Mesothelial cell of epicardium (in vitro differentiated cells): Measurements from ENCODE around the gene DNAJC27. TPM values are rescaled to one million over a fixed set of nuclear protein-coding genes. Genes with fewer than 3 reads are reported as not detected.

Source experiments
- DNase-seq, 2 experiments: peaks; one replicate each; pipeline ENCODE4 v3.0.0; 2021; ENCODE audit warnings: low spot score in 2 of 2; ENCODE audit not compliant: unreplicated experiment in 2 of 2
- H3K27ac Mint-ChIP-seq: 2 replicates; pipeline ENCODE4 v1.8.0; 2021; ENCODE audit warnings: mixed read lengths
- H3K27me3 Mint-ChIP-seq: 2 replicates; pipeline ENCODE4 v1.8.0; 2021; ENCODE audit warnings: low read depth, mixed read lengths
- H3K36me3 Mint-ChIP-seq: 2 replicates; pipeline ENCODE4 v1.8.0; 2021; ENCODE audit warnings: mixed read lengths
- H3K4me1 Mint-ChIP-seq: 2 replicates; pipeline ENCODE4 v1.8.0; 2021; ENCODE audit warnings: mixed read lengths
- H3K4me3 Mint-ChIP-seq: 2 replicates; pipeline ENCODE4 v1.8.0; 2021; ENCODE audit warnings: mild to moderate bottlenecking, moderate library complexity, mixed read lengths
- H3K9me3 Mint-ChIP-seq: 2 replicates; pipeline ENCODE4 v1.8.0; 2021; ENCODE audit warnings: mixed read lengths
- CTCF ChIP-seq: fragments of 200-600 bp; sonication (generic); IDR thresholded peaks from one replicate; pipeline ENCODE4 v1.5.0; 2021; ENCODE audit warnings: antibody characterized with exemption; ENCODE audit not compliant: unreplicated experiment
- total RNA-seq: library from RNA; stranded (reverse); gene quantifications from 3 replicates; pipeline ENCODE4 v1.2.1, GENCODE V29; 2021

DNAJC27 gene
- total RNA-seq, 1 donor from 2014 or later = 10.9 TPM

- H3K9me3 Mint-ChIP-seq = no peaks in the 10 kb centered on the region
- H3K36me3 Mint-ChIP-seq = no peaks in the 10 kb centered on the region
- peaks cover 1% of the 10 kb centered on the region for H3K27me3 Mint-ChIP-seq
- no peak overlapping the region for H3K27ac Mint-ChIP-seq
- no peaks in the 10 kb centered on the region for H3K4me1 Mint-ChIP-seq
- H3K4me3 Mint-ChIP-seq = no peak overlapping the region
- no peak for DNase-seq
- TF ChIP-seq CTCF = no peak
These were observed 41.0 kb downstream of the DNAJC27 start for GRCh38 chr2:24930768-24931167.

DNA sequence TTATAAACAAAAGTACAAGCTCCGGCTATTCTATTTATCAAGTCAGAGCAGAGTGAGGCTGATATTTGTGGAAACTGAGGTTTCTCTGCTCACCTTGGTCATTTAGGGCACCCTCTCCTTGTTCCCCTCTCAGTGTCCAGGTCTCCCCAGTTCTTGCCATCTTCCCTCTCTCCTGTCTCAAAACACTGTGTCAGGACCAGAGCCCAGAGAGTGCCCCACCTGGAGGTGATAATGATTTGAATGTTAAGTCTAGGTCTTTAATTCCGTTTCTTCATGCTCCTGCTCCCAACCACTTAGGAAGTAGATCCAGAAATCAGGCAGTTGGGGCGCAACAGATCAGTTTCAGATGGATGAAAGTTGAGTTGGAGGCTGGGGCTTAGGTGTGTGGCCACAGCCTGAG is 42.5 kb downstream of the DNAJC27 start:
- Mint-ChIP-seq H3K4me3 (no peak overlapping the region), H3K9me3 (no peaks in the 10 kb centered on the region), H3K27ac (no peak overlapping the region), H3K27me3 (peaks cover 1% of the 10 kb centered on the region), H3K36me3 (no peaks in the 10 kb centered on the region), H3K4me1 (no peaks in the 10 kb centered on the region)
- no peak for TF ChIP-seq CTCF
- DNase-seq = no peak

DNA sequence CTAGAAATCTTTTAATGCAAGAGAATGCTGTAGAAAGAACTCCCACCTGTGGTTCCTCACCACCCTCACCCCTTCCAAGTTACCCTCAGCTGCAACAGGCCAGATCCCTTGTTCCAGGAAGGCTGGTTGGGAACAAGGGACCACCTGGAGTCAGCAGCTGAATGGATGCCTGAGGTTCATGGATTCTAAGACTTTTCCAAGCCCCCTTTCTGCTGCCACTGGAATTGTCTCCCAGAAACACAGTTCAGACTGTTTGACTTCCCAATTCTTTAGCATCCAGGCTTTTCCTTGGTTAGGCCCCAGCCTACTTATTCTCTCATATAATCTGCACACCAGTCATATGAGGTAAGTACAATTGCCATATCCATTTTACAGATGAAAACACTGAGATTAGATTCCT is 43.7 kb downstream of the DNAJC27 start:
- Mint-ChIP-seq H3K27ac (no peak overlapping the region), H3K4me1 (no peaks in the 10 kb centered on the region), H3K4me3 (no peak overlapping the region), H3K27me3 (peaks cover 1% of the 10 kb centered on the region), H3K36me3 (no peaks in the 10 kb centered on the region), H3K9me3 (no peaks in the 10 kb centered on the region)
- TF ChIP-seq CTCF = no peak
- DNase-seq = no peak

DNA sequence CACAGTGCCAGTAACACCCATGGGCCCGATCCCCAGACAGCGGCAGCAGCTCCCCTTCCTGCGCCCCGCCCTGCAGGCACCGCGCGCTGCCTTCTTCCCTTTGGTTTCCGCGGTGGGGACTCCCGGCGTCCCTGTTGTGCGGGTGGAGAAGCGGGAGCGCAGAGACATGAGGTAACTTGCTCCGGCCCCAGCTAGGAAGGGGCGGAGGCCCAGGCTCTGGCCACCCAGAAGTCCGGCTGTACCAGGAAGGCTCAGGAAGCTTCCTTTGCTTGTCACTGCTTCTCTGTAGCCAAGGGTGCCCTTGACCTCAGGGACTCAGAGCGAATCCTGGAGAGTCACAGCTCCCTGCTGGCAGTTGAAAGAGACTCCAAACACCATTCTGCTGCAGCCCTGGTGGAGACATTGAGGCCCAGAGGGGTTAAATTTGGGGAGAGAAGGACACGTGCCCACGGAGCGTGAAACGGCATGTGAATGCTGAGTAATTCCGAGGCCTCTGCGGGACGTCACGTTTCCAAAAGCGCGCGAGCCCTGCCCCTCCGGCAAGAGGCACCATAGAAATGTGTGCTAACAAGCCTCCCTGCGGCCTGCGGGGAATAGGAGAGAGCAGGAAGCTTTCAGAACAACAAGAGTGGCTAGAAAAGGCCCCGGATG is 45.0 kb downstream of the DNAJC27 start:
- Mint-ChIP-seq H3K36me3 (no peaks in the 10 kb centered on the region), H3K4me3 (no peak overlapping the region), H3K4me1 (no peaks in the 10 kb centered on the region), H3K9me3 (no peaks in the 10 kb centered on the region), H3K27me3 (no peaks in the 10 kb centered on the region), H3K27ac (no peak overlapping the region)
- TF ChIP-seq CTCF = no peak
- DNase-seq = no peak

GRCh38 chr2:24926220-24926601 is 45.5 kb downstream of the DNAJC27 start:
- Mint-ChIP-seq H3K4me1 (no peaks in the 10 kb centered on the region), H3K27me3 (no peaks in the 10 kb centered on the region)

More at GRCh38 chr2:24926220-24926601, 45.5 kb downstream of the DNAJC27 start:
- no peak for TF ChIP-seq CTCF
- H3K27ac Mint-ChIP-seq = no peak overlapping the region
- DNase-seq = no peak
- no peaks in the 10 kb centered on the region for H3K9me3 Mint-ChIP-seq
- no peaks in the 10 kb centered on the region for H3K36me3 Mint-ChIP-seq
- H3K4me3 Mint-ChIP-seq = no peak overlapping the region
